Measurements from ENCODE around the gene DUSP2.

GRCh38 chr2:96184188-96184587 lies 38.9 kb upstream of the DUSP2 start:
- TF ChIP-seq EP300 (IDR thresholded peaks at IDR 0.05) (no peak), CTCF (IDR thresholded peaks at IDR 0.05) (no peak), POLR2A (IDR thresholded peaks at IDR 0.05) (no peak), POLR2AphosphoS5 (IDR thresholded peaks at IDR 0.05) (no peak)
